ENCODE results near the gene UBE2G2.

Gene UBE2G2

DNA sequence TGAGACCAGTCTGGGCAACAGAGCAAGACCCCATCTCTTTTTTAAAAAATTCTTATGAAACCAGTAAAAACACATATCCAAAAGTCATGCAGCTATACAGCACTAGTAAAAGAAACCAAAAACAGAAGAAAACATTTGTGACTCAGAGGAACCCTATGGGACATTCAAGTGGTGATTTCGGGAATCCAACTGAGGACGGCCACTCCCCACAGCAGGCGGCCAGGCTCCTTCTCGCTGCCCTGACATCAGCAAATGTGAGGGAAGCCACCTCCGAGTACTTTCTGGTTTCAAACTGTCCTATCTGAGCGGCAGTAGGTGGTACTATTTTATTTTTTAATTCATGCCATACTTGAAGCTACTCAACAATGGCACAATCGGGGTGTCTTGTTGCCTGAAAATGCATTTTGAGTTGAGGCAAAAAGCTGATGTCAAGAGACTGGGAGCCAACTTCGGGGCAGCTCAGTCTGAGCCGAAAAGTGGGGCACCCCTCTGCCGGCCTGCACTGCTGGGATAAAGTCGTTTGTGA is 12.9 kb upstream of the UBE2G2 start:
- no peak for FAIRE-seq

GRCh38 chr21:44813727-44814126 is 12.1 kb upstream of the UBE2G2 start:
- FAIRE-seq = no peak

- no peak for FAIRE-seq
These were observed 11.5 kb upstream of the UBE2G2 start for GRCh38 chr21:44813149-44813548.

DNA sequence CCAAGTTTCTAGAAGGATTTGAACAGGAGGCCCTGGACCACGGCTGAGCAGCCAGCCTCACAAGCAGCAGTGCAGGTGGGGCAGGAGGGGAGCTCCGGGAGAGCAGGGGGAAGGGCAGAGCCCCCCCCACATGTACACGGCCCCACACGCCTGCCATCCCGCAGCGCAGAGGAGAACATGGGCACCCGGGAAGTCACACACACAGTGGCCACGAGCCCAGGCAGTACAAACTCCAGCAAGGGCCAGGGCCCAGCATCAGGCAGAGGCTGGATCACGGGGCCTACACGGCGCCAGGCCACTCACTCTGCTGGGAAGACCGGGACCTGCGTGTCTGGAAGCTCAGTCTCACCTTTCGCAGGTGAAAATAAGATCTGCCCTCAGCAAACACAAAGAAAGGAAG is 11.0 kb upstream of the UBE2G2 start:
- FAIRE-seq = no peak

DNA sequence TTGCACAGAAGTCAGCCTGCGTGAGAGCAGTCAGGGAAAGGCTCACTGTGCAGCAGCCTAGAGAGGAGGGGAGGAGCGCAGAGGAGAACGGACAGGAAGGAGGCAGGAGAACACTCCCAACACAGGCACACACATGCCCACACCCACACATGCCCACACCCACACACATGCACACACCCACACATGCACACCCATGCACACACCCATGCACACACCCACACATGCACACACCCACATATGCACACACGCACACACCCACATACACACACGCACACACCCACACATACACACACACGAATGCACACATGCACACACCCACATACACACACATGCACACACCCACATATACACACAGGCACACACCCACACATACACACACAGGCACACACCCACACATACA is 9.2 kb upstream of the UBE2G2 start:
- FAIRE-seq = no peak

GRCh38 chr21:44805859-44806258 is 4.2 kb upstream of the UBE2G2 start:
- no peak for FAIRE-seq

GRCh38 chr21:44805226-44805625 is 3.6 kb upstream of the UBE2G2 start:
- FAIRE-seq = no peak

DNA sequence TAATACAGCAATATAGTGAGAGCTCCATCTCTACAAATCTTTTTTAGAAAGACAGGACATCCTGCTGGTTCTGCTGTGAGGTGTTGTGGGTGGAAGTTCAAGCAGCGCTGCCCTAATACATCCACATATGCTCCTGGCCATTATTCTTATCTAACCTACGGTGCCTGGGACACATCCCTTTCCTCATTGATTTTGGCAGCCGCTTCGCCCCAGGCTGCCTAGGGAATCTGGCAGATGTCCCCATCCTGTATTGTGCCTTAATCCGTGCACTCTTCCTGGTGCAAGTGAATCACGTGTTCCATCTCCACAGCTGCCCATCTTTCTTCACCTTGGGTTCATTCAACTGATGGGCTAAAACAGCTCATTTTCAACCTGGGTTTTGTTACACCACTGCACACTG is 3.1 kb upstream of the UBE2G2 start:
- no peak for FAIRE-seq

DNA sequence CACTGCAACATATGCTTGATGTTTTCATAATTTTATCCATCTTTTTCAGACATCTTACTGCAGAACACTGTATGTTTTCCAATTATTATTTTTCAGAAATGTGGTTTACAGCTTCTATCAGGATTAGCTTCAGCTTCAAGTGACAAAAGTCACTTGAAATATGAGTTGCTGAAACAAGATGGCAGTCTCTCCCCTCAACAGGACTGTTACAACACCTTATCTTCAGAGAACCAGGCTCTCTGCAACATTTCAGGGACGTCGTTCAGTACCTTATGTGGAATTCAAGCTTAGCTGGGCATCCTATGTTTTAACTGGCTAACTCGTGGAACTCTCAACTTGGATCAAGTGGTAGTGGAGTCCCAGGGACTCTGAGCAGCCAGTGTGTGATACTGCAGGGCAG is 2.0 kb upstream of the UBE2G2 start:
- no peak for FAIRE-seq

DNA sequence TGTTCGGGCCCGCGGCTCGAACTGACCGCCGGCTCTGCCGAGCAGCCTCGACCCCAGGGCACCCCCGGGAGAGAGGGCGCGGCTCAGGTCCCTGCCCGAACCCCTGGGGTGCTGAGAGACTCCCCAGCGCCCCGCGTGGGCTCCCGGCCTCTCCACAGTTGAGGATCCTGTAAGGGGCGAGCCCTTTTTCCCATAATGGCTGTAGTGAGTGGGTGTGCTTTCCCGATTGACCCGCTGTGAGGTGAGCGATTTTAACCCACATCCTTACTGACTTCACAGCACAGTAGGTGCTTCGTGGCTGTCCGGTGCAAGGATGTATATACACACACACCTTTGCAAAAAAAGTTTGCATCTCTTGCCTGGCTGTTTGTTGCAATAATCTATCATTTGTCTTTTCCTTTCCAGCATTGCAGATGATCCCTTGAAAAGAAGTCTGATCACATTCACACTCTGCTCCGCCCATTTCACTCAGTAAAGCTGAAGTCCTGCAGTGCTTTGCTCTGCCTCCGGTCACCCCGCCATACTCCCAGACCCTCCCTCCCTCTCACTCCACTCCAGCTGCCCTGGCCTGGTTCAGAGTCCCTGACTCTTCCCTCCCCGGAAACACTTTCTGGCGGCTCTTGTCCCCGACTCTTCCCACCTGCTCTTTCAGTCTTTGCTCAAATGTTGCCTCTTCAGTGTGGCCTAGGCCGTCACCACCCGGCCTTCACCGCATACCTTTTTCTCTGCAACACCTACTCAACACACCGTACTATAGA is 955 bp upstream of the UBE2G2 start:
- no peak for FAIRE-seq

GRCh38 chr21:44800971-44801467 is 601 bp downstream of the UBE2G2 start:
- FAIRE-seq = no peak

DNA sequence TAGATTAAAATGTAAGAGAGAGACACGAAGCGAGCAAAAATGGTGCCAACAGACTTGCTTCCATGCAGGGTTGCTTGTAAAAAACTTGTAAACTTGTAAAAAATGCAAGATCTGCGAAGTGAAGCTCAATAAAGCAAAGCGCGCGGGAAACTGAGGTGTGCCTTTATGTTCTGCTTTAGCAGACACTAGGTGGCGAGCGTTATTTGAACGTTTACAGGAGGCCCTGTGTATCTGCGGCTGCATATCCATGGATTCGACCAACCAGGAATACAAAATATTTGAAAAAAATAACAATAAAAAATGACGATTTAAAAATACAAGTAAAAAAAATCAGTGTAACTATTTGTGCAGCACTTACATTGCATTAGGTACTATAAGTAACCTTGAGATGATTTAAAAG is 1.5 kb downstream of the UBE2G2 start:
- no peak for FAIRE-seq

GRCh38 chr21:44799646-44800045 is 2.0 kb downstream of the UBE2G2 start:
- no peak for FAIRE-seq

- no peak for FAIRE-seq
These were observed 3.8 kb downstream of the UBE2G2 start for GRCh38 chr21:44797775-44798174.

GRCh38 chr21:44795342-44795741 is 6.3 kb downstream of the UBE2G2 start:
- no peak for FAIRE-seq

DNA sequence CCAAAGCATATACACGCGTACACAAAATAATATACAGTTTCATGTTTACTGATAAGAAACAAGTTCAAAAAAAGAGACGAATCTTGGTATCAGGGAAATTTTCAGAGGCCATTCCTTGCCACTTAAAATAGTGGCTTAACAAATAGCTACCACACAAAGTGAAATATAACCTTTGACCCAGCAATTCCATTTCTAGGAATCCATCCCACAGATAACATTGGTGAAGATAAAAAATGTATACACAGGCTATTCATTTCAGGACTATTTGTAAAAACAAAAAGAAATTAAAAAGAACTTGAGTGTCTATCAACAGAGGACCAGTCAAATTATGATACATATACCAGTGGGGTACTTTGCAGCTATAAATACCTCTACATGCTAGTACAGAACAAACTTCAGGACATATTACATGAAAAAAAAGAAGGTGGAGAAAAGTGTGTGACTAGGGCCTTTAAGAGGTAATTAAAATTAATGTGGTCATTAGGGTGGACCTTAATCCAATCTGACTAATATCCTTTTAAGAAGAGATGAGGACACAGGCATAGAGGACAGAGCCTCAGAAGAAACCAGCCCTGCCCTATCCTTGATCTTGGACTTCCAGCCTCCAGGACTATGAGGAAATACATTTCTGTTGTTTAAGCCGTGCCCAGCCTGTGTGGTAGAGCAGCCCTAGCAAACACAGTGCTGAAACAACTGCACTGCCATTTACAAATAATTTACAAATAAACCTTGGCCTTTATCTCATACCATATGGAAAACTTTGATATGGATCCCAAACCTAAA is 7.8 kb downstream of the UBE2G2 start:
- no peak for FAIRE-seq

DNA sequence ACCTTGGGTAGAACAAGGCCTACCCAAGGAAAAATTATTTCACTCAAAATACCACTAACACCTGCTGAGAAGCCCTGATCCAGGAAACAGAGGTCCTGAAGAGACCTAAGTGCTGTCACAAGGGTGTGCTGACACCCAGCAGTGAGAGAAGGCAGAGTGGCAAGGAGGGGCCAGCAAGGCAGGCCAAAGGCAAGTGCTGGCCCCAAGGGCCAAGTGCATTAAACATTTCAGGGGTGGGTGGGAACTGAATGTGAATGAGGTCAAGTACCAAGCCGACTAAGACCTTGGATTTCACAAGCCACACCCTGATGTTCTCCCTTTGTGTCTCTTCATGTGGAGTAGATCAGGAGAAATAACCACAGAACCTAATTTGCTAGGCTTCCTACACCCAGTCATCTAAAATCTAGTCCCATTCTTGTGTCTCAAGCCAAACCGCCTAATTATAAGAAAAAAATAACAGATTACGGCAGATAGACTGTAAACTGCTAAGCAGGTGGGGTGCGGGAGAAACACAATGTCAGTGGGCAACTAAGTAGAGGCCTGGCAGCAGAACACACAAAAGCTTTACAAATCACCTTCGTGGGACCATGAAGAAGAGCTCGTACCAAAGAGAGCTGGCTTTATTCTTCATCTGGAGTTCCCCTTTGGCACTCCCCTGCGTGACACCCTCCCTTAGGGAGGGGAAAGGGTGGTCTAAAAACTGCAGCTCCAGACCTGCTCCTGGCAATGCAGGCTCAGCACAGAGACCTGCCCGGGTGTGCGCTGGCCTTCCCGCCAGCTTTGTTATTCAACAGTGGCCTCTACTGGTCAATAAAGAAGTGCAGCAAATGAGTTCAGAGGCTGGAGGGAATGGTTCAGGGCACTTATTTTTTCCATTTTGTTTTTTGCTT is 8.7 kb downstream of the UBE2G2 start:
- FAIRE-seq = no peak

DNA sequence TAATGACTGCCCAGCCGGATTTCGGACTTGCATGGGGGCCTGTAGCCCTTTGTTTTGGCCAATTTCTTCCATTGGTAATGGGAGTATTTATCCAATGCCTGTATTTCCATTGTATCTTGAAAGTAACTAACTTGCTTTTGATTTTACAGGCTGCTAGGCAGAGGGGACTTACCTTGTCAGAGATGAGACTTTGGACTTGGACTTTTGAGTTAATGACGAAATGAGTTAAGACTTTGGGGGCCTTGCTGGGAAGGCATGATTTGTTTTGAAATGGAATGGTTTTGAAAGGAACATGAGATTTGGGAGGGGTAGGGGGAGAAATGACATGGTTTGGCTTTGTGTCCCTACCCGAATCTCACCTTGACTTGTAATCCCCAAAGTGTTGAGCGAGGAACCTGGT is 9.6 kb downstream of the UBE2G2 start:
- FAIRE-seq = no peak

GRCh38 chr21:44791246-44791645 is 10.4 kb downstream of the UBE2G2 start:
- no peak for FAIRE-seq

DNA sequence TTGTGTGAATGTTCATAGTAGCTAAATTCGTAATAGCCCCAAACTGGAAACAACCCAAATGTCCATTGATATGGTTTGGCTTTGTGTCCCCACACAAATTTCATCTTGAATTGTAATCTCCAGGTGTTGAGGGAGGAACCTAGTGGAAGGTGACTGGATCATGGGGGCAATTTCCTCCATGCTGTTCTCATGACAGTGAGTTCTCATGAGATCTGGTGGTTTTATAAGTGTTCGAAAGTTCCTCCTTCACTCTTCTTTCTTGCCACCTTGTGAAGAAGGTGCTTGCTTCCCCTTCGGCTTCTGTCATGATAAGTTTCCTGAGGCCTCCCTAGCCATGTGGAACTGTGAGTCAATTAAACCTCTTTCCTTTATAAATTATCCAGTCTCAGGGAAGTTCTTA is 11.3 kb downstream of the UBE2G2 start:
- no peak for FAIRE-seq

DNA sequence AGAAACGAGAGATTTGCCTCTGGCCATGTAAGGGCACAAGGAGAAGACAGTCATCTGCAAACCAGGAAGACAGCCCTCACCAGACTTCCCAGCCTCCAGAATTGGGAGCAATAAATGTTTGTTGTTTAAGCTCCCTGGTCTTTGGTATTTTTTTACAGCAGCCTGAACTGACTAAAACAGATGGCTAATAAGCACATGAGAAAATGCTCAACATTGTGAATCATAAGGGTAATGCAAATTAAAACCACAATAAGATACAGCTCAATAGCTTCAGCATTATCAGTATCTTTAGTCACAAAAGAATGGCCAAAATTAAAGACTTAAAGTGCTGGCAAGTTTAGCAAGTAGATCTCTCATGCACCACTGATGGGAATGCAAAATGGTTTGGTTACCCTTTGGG is 11.7 kb downstream of the UBE2G2 start:
- no peak for FAIRE-seq

GRCh38 chr21:44785620-44786335 is 15.8 kb downstream of the UBE2G2 start:
- no peak for FAIRE-seq
